Fibroblast of lung (primary cell): Measurements from ENCODE around the gene POLR1A. TPM values are rescaled to one million over a fixed set of nuclear protein-coding genes. Genes with fewer than 3 reads are reported as not detected.

ENCODE experiments used
- DNase-seq, 2 donors: peaks; one replicate each; pipeline versions ENCODE4 v3.0.0 to v3.0.0-alpha.2; 2010; ENCODE audit warnings: low read depth in 2 of 2
- H2AFZ ChIP-seq: 2 replicates; pipeline ENCODE4 v1.5.1; 2012; ENCODE audit warnings: low read length, control low read depth, inconsistent platforms
- H3K27ac ChIP-seq: 2 replicates; pipeline ENCODE4 v1.5.1; 2011; ENCODE audit warnings: low read length, control low read depth; ENCODE audit not compliant: insufficient read depth
- H3K27me3 ChIP-seq: 2 replicates; pipeline ENCODE4 v1.5.1; 2011; ENCODE audit warnings: mild to moderate bottlenecking, low read length; ENCODE audit not compliant: control insufficient read depth, insufficient read depth
- H3K36me3 ChIP-seq: 2 replicates; pipeline ENCODE4 v1.5.1; 2011; ENCODE audit warnings: low read length; ENCODE audit not compliant: control insufficient read depth, insufficient read depth
- H3K4me1 ChIP-seq: 2 replicates; pipeline ENCODE4 v1.5.1; 2011; ENCODE audit warnings: low read length; ENCODE audit not compliant: control insufficient read depth, insufficient read depth; ENCODE audit errors: extremely low read depth
- H3K4me2 ChIP-seq: 2 replicates; pipeline ENCODE4 v1.5.1; 2011; ENCODE audit warnings: low read length, control low read depth; ENCODE audit not compliant: insufficient read depth; ENCODE audit errors: extremely low read depth
- H3K4me3 ChIP-seq, 4 experiments: fragments of 200-600 bp in 1 of 4; sonication (generic) in 1 of 4; replicated peaks in 1 of 4; 2 replicates each; pipeline ENCODE4 v1.5.1; 2011 to 2016; ENCODE audit warnings: low read length in 4 of 4, low read depth in 3 of 4, mild to moderate bottlenecking in 3 of 4, control low read depth in 2 of 4, inconsistent platforms in 1 of 4, mixed read lengths in 1 of 4; ENCODE audit not compliant: insufficient read depth in 1 of 4; ENCODE audit errors: control extremely low read depth in 1 of 4
- H3K79me2 ChIP-seq: 2 replicates; pipeline ENCODE4 v1.5.1; 2012; ENCODE audit warnings: mild to moderate bottlenecking, low read length, inconsistent platforms; ENCODE audit not compliant: control insufficient read depth, insufficient read depth
- H3K9ac ChIP-seq: 2 replicates; pipeline ENCODE4 v1.5.1; 2011; ENCODE audit warnings: mild to moderate bottlenecking, low read length, control low read depth; ENCODE audit not compliant: insufficient read depth
- H3K9me3 ChIP-seq: 2 replicates; pipeline ENCODE4 v1.5.1; 2012; ENCODE audit warnings: low read depth, low read length; ENCODE audit not compliant: control insufficient read depth, insufficient read depth
- H4K20me1 ChIP-seq: 2 replicates; pipeline ENCODE4 v1.5.1; 2011; ENCODE audit warnings: low read length; ENCODE audit not compliant: control insufficient read depth, insufficient read depth; ENCODE audit errors: extremely low read depth
- CTCF ChIP-seq, 2 donors: IDR thresholded peaks in 1 of 2; conservative IDR thresholded peaks in 1 of 2; 1 replicate in 1 of 2; 2 replicates in 1 of 2; pipeline ENCODE4 v1.5.1; 2011 to 2012; ENCODE audit warnings: low read length in 2 of 2, control low read depth in 1 of 2, inconsistent platforms in 1 of 2, low read depth in 1 of 2, mild to moderate bottlenecking in 1 of 2
- EZH2 ChIP-seq: IDR thresholded peaks from 2 replicates; pipeline ENCODE4 v1.5.1; 2012; ENCODE audit warnings: low read length, control low read depth, mild to moderate bottlenecking; ENCODE audit errors: missing control alignments
- polyA plus RNA-seq, 2 donors: library from polyadenylated mRNA; depleted of rRNA in 1 of 2; stranded (reverse) in 1 of 2; unstranded in 1 of 2; fragments of >200 nt; gene quantifications; 2 replicates each; pipeline ENCODE4 v1.2.1, GENCODE V29; 2011 to 2012; ENCODE audit warnings: missing spikeins in 1 of 2
- total RNA-seq: library from RNA; depleted of rRNA; stranded (reverse); fragments of >200 nt; gene quantifications from 2 replicates; pipeline ENCODE4 v1.2.1, GENCODE V29; 2014

The POLR1A gene
- total and polyA plus RNA-seq, 2 donors (not counting 1 experiment from before 2014, with no cell fraction given), result 9.4 to 9.9 TPM

GRCh38 chr2:86143926-86144685 is 38.4 kb upstream of the POLR1A start:
- no peak for DNase-seq
- Histone ChIP-seq H3K9ac (no peak overlapping the region), H2AFZ (no peak overlapping the region), H4K20me1 (no peaks in the 10 kb centered on the region), H3K9me3 (no peaks in the 10 kb centered on the region), H3K4me2 (no peak overlapping the region), H3K4me3 (no peak overlapping the region), H3K79me2 (no peaks in the 10 kb centered on the region), H3K4me1 (no peaks in the 10 kb centered on the region), H3K27me3 (no peaks in the 10 kb centered on the region), H3K36me3 (peaks cover 14% of the 10 kb centered on the region), H3K27ac (no peak overlapping the region)
- TF ChIP-seq EZH2 (no peak), CTCF (conservative IDR thresholded peaks at IDR 0.05 in 1 of 2, IDR thresholded peaks at IDR 0.05 in 1 of 2; ENCODE audit: low read depth in 1 of 2, low read length in 2 of 2) (no peak)

GRCh38 chr2:86143307-86143706 is 37.6 kb upstream of the POLR1A start:
- H3K4me3 ChIP-seq, result no peak overlapping the region
- no peaks in the 10 kb centered on the region for H4K20me1 ChIP-seq
- no peak overlapping the region for H3K4me2 ChIP-seq
- no peak for DNase-seq
- H3K9ac ChIP-seq, result no peak overlapping the region
- H3K79me2 ChIP-seq, result no peaks in the 10 kb centered on the region
- H3K27ac ChIP-seq, result no peak overlapping the region
- TF ChIP-seq EZH2, result no peak
- no peak for TF ChIP-seq CTCF (conservative IDR thresholded peaks at IDR 0.05 in 1 of 2, IDR thresholded peaks at IDR 0.05 in 1 of 2; ENCODE audit: low read depth in 1 of 2, low read length in 2 of 2)
- no peaks in the 10 kb centered on the region for H3K27me3 ChIP-seq
- no peak overlapping the region for H2AFZ ChIP-seq
- H3K4me1 ChIP-seq, result no peaks in the 10 kb centered on the region
- H3K9me3 ChIP-seq, result no peaks in the 10 kb centered on the region
- peaks cover 12% of the 10 kb centered on the region for H3K36me3 ChIP-seq

- Histone ChIP-seq H3K9ac (no peak overlapping the region), H3K79me2 (no peaks in the 10 kb centered on the region), H3K27ac (no peak overlapping the region), H3K4me3 (no peak overlapping the region), H3K4me1 (no peaks in the 10 kb centered on the region), H3K27me3 (no peaks in the 10 kb centered on the region), H3K9me3 (no peaks in the 10 kb centered on the region), H4K20me1 (no peaks in the 10 kb centered on the region), H3K4me2 (no peak overlapping the region), H3K36me3 (peaks cover 11% of the 10 kb centered on the region), H2AFZ (no peak overlapping the region)
- TF ChIP-seq CTCF (conservative IDR thresholded peaks at IDR 0.05 in 1 of 2, IDR thresholded peaks at IDR 0.05 in 1 of 2; ENCODE audit: low read depth in 1 of 2, low read length in 2 of 2), result no peak
- no peak for TF ChIP-seq EZH2
- DNase-seq, result no peak
These were observed 37.0 kb upstream of the POLR1A start for GRCh38 chr2:86142436-86143257.
